NK-92 (cell line): ENCODE results near the gene WWTR1.

Experiments used
- DNase-seq: peaks from one replicate; lab custom pipeline; 2025; ENCODE audit not compliant: unreplicated experiment; lab: John Stamatoyannopoulos, UW

Gene WWTR1

DNA sequence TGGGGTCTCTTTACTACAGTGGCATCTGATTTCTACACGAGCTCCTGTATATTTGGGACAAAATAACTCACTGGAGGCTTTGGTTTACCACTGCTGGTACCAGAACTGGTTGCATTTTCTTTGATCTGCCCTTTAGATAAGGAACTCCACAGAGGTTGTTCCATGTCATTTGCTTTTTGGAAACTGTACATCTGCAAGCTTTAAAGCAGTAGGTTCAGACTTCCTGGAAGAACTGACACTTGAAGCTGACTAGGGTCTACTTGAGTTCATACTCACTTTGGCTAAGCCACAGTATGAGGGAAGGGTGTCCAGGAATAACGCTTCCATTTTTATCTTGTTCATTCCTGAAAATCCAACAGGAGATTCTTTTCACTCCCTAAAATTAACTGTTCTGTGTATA, 86.4 kb downstream of the WWTR1 start:
- DNase-seq, result no peak

DNA sequence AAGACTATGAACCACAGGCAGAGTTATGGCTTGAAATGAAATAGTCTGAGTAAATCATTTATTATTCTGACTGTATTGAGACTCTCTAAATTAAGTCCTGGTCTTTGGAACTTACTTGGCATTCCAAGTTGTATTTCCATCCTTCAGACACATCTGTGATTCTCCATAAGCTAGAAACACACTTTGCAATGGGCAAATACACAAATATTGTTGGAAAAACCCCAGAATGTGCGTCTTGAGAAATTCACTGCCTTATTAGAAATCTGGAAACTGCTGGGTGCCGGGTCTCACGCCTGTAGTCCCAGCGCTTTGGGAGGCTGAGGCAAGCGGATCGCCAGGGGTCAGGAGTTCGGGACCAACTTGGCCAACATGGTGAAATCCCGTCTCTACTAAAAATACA, 87.8 kb downstream of the WWTR1 start:
- no peak for DNase-seq

DNA sequence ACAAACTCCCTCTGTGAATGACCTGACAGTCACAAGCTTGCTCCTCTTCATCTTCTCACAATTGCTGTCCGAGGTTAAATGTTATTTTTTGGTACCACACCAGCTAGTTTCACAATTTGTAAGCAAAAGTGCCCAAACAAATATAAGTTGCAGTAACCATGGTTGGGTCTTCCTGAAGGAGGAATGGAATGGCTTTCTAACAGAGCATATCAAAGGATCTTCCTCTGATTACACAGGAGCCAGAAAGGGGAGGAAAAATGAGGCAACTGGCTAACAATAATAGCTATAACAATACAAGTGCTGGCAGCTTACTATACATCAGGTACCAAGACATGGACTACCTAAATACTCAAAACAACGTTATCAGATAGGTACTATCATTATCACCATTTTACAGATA, 90.4 kb downstream of the WWTR1 start:
- no peak for DNase-seq

DNA sequence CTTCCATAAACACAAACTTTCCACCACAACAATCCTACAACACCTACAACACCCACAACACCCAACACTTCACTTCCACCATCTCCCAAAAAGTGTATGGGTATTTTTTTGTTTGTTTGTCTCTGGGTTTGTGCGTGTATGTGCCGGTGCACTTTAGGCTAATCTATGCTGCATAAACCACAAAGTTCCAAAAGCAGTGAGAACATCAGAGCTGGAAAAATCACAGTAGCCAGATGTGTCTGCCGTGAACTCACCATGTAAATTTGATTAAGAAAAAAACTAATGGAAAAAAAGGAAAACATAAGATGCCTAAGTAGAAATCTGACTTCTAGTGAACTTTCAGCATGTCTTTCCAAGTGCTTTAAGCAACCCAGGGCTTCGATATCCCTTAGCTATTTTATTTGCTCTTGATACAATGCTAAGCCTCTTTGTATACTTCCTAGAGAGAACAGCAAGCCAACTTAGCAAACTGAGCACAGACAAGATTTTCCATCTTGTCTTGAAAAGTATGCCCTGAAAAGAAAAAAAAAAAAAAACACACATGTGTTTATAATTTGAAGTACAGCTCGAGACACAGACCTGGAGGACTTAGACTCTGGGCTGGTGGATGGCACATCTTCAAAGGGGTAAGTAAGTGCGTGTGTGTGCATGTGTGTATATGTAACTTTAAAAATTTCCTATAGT, 91.4 kb downstream of the WWTR1 start:
- no peak for DNase-seq

DNA sequence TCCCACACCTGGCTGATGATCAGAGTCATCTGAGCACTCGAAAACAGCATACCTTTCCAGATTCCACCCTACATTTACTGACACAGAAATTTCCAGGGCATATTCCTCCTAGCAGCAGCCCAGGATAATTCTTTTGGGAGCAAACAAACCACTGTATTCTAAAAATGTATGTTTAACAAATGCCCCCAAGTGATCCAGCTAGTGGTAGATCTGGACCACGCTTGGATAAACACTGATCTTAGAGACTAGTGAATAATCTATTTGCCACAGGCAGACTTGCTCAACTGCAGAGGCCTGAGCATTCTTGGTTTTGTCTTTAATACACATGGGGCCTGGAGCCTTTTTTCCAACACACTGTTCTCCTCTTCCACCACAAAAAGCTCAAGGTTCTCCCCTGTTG, 93.7 kb downstream of the WWTR1 start:
- no peak for DNase-seq

DNA sequence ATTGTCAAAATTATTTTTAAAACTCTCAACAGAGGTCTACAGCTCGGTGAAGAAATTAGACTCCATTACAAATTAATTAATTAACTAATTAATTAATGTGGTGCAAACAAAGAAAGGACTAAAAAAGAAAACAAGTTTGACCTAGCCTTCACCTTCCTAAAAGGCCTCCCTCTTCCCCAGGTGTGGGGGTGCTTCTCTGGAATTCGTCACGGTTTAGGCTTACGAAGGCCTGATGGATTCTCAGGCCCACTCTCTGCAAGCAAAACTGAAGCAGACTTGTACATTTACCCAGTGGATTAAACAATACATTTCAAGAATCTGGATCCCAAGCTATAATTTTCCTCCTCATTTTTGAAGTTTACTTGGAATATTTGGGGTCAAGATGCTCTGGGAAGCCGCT, 94.7 kb downstream of the WWTR1 start:
- DNase-seq, result no peak

DNA sequence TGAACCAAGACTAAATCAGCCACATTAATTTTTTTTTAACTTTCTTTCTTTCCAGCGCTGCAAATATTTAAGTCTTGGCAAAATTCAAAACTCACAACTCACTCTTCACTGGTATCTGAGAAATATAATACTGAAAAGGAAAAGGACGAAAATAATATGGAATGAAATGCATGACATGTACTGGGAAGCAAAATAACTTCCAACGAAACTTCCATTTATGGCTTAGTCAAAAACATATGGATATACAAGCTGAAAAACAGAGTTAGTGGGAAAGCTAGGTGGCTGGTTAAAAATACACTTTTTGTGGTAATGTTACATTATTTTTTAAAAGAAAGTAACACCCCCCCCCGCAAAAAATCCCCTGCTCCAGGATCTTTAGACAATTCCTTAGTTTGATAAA, 97.2 kb downstream of the WWTR1 start:
- no peak for DNase-seq

DNA sequence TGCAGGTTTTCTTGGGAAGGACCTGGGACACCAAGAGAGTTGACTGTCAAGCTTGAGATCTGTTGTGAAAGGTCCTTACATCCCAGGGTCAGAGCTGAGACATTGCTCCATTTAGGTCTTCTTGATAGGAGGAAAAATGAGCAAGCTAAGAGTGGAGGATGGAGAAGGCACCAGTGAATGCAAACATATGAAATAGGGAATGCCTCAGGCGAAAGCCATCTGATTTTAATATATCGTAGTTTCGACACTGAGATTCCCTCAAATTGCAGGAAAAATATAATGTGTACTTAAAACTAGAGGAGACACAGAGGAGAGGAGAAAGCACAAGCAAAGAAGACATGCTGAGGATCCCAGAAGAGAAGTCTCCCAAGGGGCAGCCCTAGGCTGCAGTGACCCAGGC, 97.8 kb downstream of the WWTR1 start:
- DNase-seq, result no peak

DNA sequence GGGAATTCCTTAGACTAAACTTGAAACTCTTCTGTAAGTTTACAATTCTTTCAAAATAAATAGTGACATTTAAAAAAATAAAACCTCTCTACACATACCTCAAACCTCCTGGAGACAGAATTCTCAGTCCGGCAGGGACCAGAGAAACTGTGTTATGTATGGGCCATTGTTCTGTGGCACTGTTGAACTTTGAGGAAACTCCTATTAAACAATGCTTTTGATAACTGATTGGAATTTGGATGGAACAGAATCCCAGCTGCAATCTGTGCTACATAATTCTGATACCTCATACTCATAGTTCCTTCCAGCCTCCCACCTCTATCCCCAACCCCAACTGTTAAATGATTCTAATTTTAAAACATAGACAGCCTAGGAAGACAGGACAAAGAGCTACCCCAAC, 98.3 kb downstream of the WWTR1 start:
- DNase-seq, result no peak

DNA sequence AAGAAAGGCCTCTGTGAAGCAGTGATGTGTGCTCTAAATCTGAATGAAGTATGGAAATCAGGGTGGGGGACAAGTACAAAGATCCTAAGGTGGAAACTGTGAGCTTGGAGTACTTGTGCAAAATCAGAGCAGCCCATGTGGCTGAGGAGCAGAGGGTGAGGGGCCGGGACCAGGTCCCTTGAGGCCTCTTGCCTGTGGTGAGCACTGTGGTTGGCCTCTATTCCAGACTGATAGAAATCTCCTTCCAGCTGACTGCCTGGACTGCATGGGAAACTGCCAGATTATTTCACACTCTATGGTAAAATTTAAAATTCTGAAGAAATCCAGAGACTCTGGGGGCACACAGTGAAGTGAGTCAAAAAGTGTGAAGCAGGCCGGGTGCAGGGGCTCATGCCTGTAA, 101.9 kb downstream of the WWTR1 start:
- DNase-seq, result no peak

DNA sequence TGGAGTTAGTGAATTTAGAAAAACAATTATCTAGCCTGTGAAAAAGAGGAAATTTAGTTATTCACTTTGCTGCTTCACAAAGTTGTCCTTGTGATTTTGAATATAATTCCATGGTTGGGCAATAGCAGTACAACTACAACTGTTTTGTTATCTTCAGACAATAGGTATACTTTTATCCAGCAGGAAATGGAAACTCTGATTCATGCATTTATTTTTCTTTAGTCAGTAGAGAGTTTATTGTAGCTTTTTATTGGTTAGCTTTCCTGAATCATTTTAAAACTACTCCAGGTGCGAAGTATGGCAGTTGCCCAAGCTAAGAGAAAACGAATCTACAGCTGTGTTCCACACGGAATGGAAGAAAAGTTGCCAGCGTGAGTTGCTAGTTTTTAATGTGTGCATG, 103.0 kb downstream of the WWTR1 start:
- DNase-seq, result no peak

DNA sequence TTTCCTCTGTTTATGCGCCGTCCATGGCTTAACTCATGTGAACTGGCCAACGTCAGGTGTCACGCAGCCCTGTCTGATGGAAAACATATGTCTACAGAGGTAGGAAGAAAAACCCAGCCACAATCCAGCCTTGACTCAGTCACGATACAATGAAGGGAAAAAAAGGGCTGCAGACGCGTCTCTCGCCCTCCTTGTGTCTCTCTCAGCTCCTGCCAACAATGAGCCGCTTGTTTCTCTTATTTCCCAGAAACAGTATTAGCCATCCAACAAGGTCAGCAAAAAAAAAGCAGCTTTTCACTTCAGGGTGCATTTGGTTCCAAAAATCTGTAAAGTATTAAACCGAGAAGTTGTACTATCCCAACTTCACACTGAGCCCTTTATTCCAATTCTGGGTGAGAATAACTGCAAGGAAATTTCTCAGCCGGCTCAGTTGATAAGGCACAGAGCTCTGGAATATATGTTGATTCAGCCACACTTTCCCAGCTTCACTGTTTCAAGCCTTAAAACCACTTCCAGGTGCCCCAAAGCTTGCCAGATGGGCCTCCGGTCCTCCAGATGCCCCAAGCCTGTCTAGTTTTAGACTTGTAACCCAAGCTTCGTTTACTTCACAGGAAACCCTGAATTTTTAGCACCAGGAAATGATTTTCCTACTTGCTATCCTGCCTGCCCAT, 103.9 kb downstream of the WWTR1 start:
- no peak for DNase-seq

DNA sequence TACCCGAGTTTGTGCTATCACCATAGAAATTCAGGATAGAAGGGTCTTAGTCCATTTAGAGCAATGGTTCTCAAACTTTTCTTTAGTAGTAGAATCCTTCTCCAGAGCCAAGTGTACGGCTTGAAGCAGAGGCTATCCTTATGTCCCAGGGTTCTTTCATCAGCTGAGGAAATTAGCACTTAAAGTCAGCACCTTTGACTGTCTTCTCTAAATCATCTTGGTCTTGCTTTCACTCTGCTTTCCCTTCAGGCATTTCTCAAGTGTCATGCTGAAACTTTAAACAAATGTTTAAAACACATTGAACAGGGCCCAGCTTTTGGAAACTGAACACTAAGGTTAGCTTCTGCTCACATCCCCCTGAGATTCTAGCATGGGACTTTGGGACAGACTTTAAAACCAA, 105.1 kb downstream of the WWTR1 start:
- DNase-seq, result no peak

DNA sequence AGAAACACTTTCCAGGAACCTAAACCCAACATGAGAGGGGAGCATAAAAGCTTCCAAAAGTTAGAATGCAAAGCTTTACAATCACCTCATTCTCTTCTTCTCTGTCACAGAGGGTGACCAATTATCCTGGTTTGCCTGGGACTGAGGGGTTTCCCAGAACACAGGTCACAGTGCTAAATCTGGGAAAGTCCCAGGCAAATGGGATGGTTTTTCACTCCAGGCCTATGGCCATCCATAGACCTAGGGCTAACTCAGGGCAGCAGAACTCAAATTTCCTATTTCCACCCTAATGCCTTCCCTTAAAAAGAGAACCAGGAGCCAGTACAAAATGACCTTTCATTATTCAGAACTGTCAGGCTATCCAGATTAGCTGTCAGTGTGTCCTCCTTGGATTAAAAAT, 106.3 kb downstream of the WWTR1 start:
- no peak for DNase-seq

DNA sequence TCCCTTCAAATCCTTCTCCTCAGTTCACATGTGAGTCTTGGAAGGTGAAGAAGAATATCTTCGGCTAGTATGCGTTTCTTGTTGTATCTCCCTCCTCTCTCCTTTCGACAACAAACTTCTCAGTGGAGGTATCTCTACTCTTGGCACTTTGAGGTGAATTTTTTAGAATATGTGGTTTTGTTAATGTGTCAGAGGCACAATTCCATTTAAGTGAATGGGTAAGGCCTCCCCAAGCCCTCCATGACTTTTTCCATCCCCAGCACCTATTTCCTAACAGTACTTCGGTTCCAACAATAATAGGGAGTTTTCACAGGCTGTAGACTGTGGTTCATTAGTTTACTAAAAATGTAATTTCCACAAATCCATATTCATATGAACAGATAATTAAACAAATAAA, 109.2 kb downstream of the WWTR1 start:
- no peak for DNase-seq

DNA sequence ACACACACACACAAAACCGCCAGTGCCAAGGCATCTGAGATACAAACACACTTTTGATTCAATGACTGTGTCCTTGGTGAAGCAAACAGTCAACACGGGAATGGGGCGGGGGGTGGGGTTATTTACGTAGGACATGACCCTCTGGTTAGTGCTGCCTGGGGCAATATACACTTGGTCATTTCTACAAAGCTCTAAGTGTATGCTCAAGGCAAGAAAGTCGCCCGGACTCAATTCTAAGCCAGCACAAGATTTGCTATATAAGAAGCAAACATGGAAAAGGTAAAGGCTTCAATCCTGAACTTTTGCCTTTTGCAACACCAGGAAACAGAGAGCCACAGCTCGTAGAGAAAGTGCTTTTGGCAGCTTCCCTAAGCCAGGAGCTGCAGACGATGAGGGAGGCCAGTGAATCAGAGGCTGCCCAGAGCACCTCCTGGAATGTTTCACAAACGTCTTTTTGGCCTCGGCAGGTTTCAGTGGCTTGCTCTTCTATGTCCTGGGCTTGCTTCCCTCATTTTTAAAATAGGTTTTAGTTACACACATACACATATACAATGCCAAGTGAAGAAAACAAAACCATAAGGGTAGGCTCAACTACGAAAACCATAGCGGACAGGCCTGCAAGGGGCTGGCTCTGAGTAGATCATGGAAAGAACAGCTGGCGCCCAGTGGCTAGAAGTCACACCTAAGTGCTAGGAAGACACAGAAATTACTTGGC, 109.7 kb downstream of the WWTR1 start:
- no peak for DNase-seq

DNA sequence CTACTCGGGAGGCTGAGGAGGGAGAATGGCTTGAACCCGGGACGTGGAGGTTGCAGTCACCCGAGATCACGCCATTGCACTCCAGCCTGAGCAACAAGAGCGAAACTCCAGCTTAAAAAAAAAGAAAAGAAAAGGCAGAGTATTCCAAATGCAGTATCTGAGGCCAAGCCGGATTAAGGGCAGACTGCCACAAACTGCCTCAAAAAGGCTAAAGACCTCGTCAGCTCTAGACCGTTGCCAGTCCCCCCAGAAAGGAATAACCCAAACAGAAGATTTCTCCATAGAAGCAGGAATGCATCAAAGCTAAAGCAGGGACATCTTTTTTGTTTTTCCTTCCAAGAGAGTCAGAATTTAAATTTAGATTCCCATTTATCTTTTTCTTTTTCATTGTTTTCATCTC, 110.4 kb downstream of the WWTR1 start:
- DNase-seq, result no peak

DNA sequence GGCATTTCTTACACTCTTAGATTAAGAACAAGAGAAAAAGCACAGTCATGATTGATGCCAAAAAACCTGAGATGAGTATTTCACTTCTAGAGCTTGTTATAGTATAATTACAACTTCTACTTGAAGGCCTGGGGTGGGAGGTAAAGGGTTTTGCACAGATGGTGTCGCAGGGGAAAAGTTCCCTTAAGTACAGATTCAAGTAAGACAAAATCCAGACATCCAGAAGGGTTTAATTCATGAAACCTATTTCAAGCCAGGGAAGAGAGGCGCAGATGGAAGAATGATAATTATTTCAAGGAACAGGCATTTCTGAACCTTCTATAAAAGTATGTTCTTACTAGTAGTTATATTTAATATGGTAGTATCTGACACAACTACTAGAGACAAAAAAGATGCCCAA, 112.8 kb downstream of the WWTR1 start:
- DNase-seq, result no peak

DNA sequence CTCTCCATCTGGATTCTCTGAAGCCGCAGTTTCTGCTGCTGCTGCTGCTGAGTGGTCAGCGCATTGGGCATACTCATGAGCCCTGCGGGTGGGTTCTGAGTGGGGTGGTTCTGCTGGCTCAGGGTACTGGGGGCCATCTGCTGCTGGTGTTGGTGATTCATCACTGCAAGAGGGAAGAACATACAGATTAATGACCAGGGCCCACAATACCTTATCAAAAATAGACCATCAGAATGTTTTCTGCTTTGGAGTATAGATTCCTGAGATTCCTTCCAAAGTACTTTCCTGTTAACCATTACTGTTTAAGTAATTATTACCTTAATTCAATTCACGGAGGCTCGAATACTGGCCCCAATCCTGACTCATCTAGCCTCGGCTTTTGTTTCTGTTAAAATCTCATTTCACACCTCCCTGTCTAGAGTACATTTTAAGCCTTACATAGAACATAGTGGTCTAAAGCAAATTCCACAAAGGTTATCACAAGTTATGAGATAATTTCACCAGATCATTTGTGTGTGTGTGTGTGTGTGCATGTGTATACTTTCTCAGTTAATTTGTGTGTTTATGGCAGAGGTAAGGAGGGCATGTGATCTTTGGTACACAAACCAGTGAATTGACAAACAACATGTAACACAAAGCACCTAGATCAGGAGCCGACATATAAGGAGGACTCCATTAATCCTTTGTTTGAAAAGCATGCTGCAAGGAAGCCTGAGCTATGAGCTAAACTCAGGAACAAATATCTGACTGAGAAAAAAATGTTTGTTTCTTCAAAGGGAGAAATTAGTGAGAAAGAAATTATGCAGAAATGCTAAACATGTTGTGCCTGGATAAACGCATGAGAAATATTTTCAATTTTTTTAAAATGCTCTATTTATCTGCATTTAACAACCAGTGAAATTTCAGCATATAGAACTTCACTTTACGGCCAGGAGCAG, 115.2 kb downstream of the WWTR1 start:
- no peak for DNase-seq

DNA sequence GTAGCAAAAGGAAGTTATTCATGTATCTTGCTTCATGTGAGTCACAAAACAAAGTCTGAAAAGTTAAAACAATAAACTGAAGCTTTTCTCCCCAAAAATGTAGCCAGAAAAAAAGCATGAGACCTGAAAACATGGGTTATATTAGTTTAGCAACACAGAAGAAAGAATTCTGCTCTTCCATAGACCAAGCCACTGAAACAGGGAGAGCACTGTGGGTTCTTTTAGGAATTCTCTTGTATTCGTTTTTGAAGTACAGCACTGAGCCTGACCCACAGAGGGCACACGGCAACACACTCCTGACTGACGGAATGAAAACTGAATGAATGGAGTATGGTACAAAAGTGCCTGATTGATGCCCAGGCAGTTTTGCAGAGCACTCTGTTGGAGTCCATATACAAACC, 116.7 kb downstream of the WWTR1 start:
- DNase-seq, result no peak

DNA sequence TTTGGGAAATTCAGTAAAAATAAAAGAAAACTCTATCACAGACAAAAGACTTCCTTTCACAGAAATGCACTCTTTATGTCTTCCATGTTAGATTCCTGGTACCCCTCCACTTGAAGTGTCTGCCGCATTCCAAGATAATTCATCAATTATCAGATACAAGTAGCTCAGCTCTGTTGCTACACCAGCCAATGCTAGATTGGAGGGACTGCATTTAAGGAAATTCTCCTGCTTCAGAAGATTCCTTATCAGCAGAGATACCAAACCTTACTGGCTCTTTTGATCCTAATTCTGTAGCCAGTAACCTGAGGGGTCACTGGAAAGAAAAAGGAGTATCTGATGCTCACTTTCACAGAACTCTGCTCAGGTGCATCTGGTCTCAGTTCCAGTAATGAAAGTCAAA, 119.5 kb downstream of the WWTR1 start:
- DNase-seq, result no peak
